Thyroid gland (tissue), 4 donors: ENCODE data around the gene HERPUD1.

Experiments used
- POLR2A ChIP-seq, 2 donors: fragments of 450-650 bp; IDR thresholded peaks; one replicate each; pipeline ENCODE4 v1.6.1; 2017; ENCODE audit warnings: antibody characterized with exemption in 2 of 2, mild to moderate bottlenecking in 2 of 2, moderate library complexity in 1 of 2
- TF ChIP-seq, protein P1 (sequence below), 6 experiments: fragments of 200-600 bp in 3 of 6; fragments of 450-650 bp in 3 of 6; sonication (generic) in 3 of 6; IDR thresholded peaks; one replicate each; pipeline ENCODE4 v1.5.1; 2016 to 2019; ENCODE audit warnings: antibody characterized with exemption in 6 of 6, mild to moderate bottlenecking in 2 of 6, inconsistent platforms in 1 of 6, moderate library complexity in 1 of 6

DNA sequence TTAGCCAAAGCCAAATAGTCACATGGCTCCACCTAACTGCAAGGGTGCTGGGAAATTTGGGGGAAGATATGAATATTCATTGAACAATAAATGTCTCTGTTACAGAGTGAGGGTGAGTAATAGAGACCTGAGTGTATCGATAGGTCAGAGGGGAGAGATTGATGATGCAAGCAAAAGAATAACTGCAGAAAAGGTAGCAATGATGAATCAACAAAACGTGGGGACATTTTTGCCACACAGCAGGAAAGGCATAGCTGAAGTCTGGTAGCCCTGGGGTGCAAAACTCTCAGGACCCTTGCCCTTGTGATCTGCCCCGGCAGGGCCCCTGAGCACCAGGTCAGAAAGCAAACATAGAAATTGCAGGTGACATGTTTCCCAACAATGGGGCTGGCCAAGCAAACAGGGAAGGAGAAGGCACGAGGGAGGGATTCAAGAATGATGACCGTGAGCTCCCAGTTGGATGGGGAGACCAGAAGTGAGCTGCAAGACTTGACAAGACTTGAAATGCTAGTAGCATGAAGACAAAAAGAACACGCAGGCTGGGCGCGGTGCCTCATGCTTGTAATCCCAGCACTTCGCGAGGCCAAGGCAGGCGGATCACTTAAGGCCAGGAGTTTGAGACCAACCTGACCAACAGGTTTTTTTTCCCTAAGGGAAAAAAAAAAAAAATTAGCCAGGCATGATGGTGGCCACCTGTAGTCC is 12.7 kb upstream of the HERPUD1 start:
- TF ChIP-seq, protein P1, sequence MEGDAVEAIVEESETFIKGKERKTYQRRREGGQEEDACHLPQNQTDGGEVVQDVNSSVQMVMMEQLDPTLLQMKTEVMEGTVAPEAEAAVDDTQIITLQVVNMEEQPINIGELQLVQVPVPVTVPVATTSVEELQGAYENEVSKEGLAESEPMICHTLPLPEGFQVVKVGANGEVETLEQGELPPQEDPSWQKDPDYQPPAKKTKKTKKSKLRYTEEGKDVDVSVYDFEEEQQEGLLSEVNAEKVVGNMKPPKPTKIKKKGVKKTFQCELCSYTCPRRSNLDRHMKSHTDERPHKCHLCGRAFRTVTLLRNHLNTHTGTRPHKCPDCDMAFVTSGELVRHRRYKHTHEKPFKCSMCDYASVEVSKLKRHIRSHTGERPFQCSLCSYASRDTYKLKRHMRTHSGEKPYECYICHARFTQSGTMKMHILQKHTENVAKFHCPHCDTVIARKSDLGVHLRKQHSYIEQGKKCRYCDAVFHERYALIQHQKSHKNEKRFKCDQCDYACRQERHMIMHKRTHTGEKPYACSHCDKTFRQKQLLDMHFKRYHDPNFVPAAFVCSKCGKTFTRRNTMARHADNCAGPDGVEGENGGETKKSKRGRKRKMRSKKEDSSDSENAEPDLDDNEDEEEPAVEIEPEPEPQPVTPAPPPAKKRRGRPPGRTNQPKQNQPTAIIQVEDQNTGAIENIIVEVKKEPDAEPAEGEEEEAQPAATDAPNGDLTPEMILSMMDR (IDR thresholded peaks at IDR 0.05) = no peak
- no peak for TF ChIP-seq POLR2A (IDR thresholded peaks at IDR 0.05)
